Sciatic nerve (tissue), 2 donors: ENCODE data around the gene STRN. TPM values are rescaled to one million over a fixed set of nuclear protein-coding genes. Genes with fewer than 3 reads are reported as not detected.
"Not testable (repeated sequence)": the region's sequence is repeated elsewhere in the genome, so short reads cannot be mapped to it uniquely, and the experiment has no call there.

ENCODE experiments used
- ATAC-seq: fragments of 200-7000 bp; cut with Tn5 transposase; one replicate; pipeline ENCODE4 v1.9.1; 2020; ENCODE audit warnings: mild to moderate bottlenecking, moderate library complexity
- DNase-seq: peaks from one replicate; pipeline ENCODE4 v3.0.0-alpha.2; 2020; ENCODE audit warnings: low spot score
- intact Hi-C: fragments of 100-400 bp; cut with DNase I; formaldehyde crosslinking; loops from one replicate; pipeline ENCODE4 v1.14.2; 2022
- total RNA-seq: library from RNA; stranded (reverse); fragmentation: NEBNext Ultra II Directional; extraction: Animal tissue kit (Norgen Biotek cat#: 25700); gene quantifications from one replicate; pipeline ENCODE4 v1.2.1, GENCODE V29; 2021
- donor health status: DM: no; HTN: no; CAD: no.
- donor health status: DM: no; HTN: no; CAD: no.

Gene STRN
- total RNA-seq, 1 donor from 2014 or later = 38.9 TPM

DNA sequence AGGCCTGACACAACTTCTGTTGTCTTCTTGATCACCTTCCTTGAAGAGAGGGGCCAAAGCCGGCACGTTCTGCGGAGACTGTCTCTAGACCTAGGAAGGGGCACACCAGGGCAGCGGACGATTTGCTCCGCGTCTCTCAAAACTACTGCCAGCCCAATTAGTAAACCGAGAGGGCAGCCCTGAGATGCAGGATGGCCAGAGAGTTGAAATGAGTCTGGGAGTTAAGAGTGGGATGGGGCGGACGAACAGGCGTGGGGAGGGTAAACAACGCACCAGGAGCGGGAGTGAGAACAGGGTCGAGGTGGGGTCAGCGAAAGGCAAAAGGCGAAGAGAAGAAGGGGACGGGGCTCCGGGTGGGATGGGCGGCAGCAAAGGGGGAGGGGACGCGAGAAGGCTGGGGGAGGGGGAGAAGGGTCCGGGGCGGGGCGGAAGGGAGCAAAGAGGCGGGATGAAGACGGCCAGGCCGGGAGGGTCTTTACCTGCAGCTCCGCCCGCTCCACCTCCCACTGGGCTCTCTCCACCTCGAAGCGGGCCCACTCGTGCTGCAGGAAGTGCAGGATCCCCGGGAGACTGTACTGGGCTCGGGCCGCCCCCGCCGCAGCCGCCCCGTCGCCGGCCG is 476 bp downstream of the STRN start:
- DNase-seq (peak; percentile 77), ATAC-seq (peak; percentile 35)
- intact Hi-C loops = no loop called here

DNA sequence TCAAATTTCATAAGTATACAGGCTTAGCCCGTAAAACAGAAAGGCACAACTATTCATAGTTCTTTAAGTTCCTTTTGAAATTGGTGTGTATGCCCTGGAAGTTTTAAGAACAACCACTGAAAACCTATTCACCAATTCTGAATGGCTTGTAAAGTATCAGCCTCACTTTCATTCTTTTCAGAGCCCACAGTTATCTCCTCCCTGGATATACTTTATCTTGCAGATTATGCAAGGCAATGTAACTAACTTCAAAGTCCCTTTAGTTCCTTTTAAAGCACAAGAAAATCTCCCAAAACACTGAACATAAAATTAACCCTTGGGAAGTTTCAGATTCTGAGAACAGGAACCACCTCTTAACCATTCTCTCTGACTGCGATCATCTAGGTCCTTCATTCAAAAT is 1.1 kb downstream of the STRN start:
- intact Hi-C loops = no loop called here
- ATAC-seq = no peak
- no peak for DNase-seq

DNA sequence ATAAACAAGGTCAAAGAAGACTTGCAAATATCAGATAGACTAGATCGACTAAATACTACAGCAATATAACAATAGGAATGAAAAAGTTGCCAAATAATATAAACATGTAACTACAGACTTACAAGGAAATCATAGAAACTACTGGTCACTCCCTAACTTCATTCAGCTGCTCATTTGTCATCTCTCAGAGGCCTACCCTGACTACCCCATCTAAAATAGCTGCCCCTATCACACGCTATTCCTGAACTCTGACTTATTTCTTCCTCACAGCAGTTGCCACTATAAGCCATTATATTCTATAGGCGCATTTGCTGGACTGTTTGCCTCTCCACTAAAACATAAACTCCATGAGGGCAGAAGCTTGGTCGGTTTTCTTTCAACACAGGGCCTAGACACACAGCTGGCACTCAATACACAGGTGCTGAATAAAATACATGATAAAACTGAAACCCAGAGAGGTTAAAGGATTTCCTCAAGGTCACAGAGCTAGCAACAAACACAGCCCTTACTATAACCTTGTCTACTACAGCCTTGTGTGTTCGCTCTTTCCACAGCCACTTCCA is 1.8 kb downstream of the STRN start:
- intact Hi-C loops = no loop called here
- DNase-seq (no peak), ATAC-seq (no peak)

DNA sequence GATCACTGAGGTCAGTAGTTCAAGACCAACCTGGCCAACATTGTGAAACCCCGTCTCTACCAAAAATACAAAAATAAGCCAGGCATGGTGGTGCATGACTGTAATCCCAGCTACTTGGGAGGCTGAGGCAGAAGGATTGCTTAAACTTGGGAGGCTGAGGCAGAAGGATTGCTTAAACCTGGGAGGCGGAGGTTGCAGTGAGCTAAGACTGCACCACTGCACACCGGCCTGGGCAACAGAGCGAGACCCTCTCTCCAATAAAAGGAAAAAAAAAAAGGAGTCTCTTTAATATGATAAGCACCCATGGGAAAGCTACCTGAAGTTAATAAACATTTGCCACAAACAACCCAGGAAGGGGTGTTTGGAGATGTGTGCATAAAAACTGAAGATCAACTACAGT is 2.6 kb downstream of the STRN start:
- ATAC-seq = no peak
- intact Hi-C loops = no loop called here

DNA sequence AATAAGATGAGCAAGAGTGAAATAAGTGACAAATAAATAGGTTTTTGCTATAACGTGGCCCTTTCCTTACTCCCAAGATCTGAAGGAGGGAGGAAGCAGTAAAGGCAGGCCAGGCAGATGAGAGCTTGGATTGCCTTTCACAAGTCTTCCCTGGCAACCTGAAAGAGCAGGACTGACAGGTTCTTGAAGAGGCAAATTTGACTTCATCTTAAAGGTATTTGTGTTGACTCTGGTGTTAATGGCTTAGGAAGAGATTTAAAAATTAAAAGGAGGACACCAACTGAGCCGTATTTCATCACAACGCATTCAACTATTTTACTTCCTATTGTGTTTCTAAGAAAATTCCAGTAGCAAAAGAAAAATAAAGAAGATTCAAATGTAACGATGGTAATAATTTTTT is 3.2 kb downstream of the STRN start:
- ATAC-seq = no peak
- DNase-seq = no peak
- intact Hi-C loops = no loop called here

More for the DNA sequence above, 2.6 kb downstream of the STRN start:
- DNase-seq = no peak

DNA sequence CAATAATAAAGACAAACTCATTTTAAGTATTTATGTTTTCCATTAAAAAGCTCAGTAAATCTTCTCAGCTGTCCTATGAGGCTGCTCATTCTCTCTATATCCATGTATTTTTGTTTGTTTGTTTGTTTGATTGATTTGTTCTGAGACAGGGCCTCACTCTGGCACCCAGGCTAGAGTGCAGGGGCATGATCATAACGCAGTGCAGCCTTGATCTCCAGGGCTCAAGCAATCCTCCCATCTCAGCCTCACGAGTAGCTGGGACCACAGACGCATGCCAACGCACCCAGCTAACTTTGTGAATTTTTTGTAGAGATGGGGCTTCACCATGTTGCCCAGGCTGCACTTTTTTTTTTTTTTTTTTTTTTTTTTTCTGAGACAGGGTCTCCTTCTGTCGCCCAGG is 5.6 kb downstream of the STRN start:
- DNase-seq (no peak), ATAC-seq (no peak)
- intact Hi-C loops = no loop called here

DNA sequence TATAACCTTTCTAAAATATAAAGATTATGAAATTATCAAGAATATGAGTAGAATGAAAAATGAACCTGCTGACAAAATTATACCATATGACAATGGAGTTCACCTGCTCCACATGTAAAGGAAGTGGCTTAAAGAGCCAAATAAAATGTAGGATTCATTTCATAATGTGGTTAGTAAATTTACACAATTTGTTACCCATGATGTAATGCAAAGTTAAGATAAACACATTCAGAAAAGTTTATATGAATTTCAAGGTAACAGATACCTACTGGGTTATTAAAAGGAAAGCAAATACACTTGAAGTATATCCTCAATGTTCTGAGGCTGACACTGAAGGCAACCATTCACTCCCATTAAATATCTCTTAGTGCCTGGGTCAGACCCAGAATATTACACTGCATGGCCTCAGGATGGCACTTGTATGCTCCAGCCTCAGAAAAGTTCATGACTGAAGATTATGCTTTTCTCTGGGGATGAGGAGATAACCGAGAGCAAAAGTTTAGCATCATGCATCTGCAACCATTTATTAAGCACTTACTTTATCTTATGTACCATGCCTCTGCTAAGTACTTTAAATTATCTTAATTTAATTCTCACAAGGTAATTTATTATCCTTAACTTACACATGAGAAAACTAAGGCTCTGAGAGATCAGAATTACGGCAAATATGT is 6.2 kb downstream of the STRN start:
- no peak for ATAC-seq
- intact Hi-C loops = no loop called here
- DNase-seq = no peak

DNA sequence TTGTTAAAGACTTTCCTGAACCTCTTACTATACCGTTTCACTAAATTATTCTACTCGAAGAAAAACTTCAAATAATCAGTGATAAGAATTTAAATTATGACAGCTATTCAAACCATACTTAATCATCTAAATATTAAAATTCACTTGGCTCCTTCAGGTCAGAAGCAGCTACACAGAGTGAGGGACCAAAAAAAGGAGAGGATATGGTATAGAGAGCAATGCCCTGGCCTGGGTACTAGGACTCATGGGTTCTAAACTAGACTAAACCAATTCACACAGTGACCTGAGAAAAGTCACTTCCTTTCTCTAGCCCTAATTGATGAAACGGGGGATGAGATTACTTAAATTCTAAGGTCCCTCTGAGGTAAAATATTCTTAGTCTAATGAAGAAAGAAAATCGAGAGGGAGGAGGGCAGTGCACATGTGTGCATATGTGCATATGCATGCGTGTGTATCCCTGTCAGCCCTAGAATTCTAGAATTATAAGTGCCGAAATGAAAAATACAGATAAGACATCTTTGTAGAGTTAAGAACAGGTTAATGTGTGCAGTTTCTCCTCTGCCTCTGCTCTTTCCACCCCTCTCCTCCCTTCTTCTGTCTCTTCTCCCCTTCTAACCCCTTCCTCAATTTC is 11.2 kb downstream of the STRN start:
- ATAC-seq (no peak), DNase-seq (no peak)
- intact Hi-C loops = no loop called here

DNA sequence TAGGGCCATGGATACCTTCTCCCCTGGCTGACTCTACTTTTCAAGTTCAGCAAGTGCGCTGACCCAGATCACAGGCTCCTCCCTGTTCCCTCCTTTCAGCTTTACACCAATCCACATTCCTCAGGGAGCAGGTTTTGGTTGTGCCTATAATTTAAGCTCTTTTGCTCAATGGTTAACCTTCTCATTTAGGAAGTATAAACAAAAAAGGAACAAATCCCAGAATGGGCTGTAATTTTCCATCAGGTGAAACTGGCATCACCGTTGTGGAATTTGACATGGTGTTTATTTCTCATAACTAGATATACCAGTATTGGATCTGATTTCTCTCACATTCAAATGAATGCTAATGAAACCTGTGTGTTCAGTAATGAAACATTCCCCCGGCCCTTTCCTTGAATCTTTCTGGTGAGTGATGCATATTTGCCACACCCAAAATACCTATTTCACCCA is 13.6 kb downstream of the STRN start:
- DNase-seq = no peak
- ATAC-seq = no peak
- intact Hi-C loops = no loop called here

DNA sequence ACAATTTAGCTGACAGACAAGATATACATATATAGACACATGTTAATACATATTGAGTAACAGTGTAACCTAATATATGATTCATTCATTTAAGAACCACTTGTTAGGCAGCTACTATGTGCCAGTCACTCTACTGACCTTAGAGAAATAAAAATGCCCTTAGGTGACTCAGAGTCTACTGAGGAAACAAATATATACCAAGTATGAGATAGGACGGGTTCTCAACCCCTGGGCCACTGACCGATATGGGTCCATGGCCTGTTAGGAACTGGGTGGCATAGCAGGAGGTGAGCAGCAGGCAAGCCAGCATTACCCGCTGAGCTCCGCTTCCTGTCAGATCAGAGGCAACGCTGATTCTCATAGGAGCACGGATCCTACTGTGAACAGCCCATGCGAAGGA is 14.8 kb downstream of the STRN start:
- intact Hi-C loops = no loop called here
- DNase-seq (no peak), ATAC-seq (no peak)

DNA sequence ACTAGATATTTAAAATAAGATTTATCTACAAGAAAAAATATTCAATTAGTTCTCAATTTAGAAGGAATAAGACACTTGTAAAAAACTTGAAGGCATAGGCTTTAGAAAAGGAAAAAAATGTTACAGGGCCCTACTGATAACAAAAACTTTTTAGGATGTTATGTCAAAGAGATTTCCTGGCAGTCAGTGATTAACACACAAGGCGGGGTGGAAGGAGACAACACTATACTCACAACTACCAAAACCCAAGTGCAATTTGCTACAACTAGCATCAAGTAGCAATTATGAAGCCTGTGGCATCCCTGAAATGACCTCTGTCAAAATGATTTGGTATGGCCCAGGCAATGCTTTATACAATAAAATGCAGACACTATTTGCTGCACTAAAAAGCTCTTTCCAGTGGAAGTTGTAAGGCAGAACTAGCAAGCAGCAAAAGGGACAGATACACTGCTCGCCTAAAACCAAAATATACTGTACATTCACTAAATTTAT is 15.3 kb downstream of the STRN start:
- ATAC-seq = no peak
- intact Hi-C loops = no loop called here

DNA sequence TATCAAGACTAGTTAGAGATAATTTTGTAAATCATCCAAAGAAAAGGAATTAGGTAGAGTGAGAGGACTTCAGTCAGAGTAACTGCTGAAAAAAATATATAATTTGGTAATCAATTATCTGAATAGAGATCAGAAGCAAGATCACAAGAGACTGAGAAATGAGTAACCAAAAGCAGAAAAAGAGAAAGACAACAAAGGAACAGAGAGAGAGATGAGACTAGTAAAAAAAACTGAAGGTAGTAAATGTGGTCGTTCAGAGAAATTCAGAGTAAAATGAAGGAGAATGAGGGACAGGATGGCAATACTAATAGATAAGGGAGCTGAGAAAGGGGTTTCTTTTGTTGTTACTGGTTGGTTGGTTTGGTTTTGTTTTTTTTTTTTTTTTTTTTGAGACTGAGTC is 16.5 kb downstream of the STRN start:
- ATAC-seq (no peak), DNase-seq (no peak)
- intact Hi-C loops = no loop called here

More for the DNA sequence above, 15.3 kb downstream of the STRN start:
- no peak for DNase-seq

DNA sequence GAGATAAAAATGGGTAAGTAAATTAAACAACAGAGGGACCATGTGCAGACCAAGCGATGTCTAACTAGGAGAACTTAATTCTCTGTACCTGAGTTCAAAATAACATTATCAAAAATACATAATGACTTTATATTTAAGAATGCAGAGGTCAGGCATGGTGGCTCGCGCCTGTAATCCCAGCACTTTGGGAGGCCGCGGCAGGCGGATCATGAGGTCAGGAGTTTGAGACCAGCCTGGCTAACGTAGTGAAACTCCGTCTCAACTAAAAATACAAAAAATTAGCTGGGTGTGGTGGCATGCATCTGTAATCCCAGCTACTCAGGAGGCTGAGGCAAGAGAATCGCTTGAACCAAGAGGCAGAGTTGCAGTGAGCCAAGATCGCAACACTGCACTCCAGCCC is 21.1 kb downstream of the STRN start:
- intact Hi-C loops, DNase-seq, ATAC-seq: not testable (repeated sequence)

DNA sequence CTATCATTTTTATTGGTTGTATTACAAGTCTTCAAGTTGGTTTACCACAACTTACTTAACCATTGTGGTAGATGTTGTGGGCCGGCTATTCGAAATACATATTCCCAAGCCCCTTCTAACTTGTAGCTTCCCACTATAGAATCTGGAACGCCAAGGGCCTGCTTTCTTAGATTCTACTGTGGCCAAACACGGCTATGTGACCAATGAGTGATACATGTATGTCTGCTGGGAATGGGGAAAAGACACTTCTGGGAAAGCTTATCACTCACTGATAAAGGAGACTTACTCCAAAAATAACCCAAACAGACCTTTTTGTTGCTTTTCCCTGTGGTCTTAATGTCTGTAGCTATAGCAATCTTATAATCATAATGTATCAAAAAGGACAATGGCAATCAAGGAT is 24.5 kb downstream of the STRN start:
- intact Hi-C loops = no loop called here
- no peak for ATAC-seq
- no peak for DNase-seq

DNA sequence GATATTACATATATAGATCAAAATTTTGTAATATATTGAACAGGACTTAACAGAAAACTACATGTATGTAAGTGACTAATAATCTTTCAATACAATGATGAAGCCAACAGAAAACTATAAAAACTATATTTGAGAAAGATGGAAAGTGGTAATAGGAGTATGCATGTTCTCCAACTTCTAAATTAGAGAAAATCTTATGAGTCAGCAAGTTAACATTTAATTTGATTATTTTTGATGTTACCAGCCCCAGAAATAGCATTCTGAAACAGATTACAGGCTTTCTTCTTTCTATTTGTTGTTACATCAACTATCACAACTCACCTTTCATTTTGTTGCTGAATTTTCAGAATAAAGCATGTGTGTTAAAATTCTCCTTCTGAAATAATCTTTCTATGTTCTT is 29.8 kb downstream of the STRN start:
- intact Hi-C loops, DNase-seq, ATAC-seq: not testable (repeated sequence)

DNA sequence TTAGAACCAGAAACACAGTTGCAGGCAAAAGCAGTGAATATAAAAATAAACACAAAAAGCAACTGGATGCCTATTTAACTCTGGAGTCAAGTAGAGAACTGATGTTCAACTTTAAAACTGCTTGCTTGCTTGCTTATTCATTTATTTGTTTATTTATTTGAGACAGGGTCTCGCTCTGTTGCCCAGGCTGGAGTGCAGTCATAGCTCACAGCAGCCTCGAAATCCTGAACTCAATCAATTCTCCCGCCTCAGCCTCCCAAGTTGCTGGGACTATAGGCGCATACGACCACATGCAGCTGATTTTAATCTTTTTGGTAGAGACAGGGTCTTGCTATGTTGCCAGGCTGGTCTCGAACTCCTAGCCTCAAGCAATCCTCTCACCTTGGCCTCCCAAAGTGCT is 34.6 kb downstream of the STRN start:
- DNase-seq, intact Hi-C loops, ATAC-seq: not testable (repeated sequence)

DNA sequence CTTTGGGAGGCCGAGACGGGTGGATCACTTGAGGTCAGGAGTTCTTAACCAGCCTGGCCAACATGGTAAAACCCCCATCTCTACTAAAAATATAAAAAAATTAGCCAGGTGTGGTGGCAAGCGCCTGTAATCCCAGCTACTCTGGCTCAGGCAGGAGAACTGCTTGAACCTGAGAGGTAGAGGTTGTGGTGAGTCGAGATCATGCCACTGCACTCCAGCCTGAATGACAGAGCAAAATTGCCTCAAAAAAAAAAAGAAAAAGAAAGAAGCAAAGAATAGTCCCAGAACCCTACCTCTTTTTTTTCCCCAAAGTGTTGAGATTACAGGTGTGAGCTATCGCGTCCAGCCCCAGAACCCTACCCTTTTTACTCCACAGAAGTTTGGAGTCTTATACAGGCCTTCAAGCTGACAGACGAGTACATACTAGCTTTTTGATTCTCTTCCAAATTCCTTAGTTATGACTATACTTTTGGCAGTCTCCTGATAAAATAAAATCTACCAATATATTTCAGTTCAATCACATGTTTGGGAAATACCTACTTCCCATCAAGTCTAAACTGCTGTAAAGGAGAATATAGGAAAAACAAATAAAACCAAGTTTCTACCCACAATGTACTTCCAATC is 35.4 kb downstream of the STRN start:
- intact Hi-C loops, ATAC-seq: not testable (repeated sequence)

DNA sequence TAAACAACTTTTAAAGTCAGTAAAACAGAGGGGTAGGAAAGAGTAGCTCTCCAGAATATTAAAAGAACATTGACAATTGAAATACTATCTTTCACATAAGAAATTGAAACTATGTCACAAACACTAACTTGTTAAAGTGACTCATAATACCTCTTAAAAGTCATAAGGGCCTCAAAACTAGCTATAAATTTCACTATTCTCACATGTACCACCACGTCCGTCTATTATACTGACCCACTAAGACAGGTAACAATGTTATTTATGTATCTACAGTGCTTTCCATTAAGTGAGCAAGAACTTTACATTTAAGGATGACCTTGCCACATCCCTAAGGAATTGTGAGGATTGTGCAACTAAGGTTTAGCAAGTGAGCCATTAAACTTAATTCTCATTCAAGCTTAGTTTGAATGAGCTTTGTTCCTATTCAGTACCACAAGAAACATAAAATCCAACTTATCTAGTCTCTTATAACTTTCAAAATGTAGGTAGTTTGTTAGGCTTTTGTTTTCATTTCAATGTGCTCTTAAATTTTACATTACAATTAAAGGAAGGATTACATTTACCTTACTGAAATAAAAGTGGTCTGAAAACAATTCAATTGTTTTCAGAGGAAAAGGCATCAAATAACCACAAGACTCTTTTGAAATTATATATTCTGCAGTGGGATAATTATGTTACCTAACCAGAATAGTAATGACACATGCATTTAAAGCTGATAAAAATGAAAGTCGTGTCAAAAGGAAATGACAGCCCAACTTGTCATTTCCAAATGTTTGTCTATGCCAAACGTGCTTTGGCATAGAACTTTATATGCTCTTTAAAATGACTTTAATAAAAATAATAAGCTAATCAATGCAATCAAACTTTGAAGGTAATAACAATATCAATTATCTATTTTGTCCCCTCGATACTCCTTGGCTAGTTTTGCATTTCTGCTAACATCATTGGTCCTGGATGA is 39.9 kb downstream of the STRN start:
- DNase-seq, ATAC-seq, intact Hi-C loops: not testable (repeated sequence)

More for the DNA sequence above, 35.4 kb downstream of the STRN start:
- DNase-seq = not testable (repeated sequence)
